GM12864 (cell line): ENCODE measurements around the gene DDX23.

Experiments
- DNase-seq: peaks from one replicate; pipeline ENCODE4 v3.0.0-alpha.2; 2011; ENCODE audit warnings: low read depth
- H3K4me3 ChIP-seq: 2 replicates; pipeline ENCODE4 v1.5.1; 2011; ENCODE audit warnings: mild to moderate bottlenecking, low read depth, low read length, control low read depth
- CTCF ChIP-seq: IDR thresholded peaks from 2 replicates; pipeline ENCODE4 v1.5.1; 2011; ENCODE audit warnings: low read depth, mild to moderate bottlenecking, moderate library complexity, low read length, control low read depth, inconsistent platforms; ENCODE audit errors: missing control alignments

DDX23 gene

GRCh38 chr12:48788524-48788853 lies 63.5 kb downstream of the DDX23 start:
- H3K4me3 ChIP-seq: no peak overlapping the region
- DNase-seq: no peak
- no peak for TF ChIP-seq CTCF

GRCh38 chr12:48787791-48788523 lies 64.0 kb downstream of the DDX23 start:
- no peak for DNase-seq
- H3K4me3 ChIP-seq: no peak overlapping the region
- no peak for TF ChIP-seq CTCF

- H3K4me3 ChIP-seq: no peak overlapping the region
- TF ChIP-seq CTCF: no peak
- DNase-seq: no peak
Measured at GRCh38 chr12:48786591-48787544, 65.1 kb downstream of the DDX23 start.

- no peak for DNase-seq
- H3K4me3 ChIP-seq: no peak overlapping the region
- TF ChIP-seq CTCF: no peak
Measured at GRCh38 chr12:48783432-48783831, 68.5 kb downstream of the DDX23 start.

GRCh38 chr12:48782457-48783395 lies 69.2 kb downstream of the DDX23 start:
- no peak overlapping the region for H3K4me3 ChIP-seq
- DNase-seq: no peak
- no peak for TF ChIP-seq CTCF

GRCh38 chr12:48781750-48782456 lies 70.1 kb downstream of the DDX23 start:
- DNase-seq: no peak
- no peak for TF ChIP-seq CTCF
- no peak overlapping the region for H3K4me3 ChIP-seq
